Measurements from ENCODE around the gene DVL3.
"Not testable (repeated sequence)": the region's sequence is repeated elsewhere in the genome, so short reads cannot be mapped to it uniquely, and the experiment has no call there.

Gene DVL3

DNA sequence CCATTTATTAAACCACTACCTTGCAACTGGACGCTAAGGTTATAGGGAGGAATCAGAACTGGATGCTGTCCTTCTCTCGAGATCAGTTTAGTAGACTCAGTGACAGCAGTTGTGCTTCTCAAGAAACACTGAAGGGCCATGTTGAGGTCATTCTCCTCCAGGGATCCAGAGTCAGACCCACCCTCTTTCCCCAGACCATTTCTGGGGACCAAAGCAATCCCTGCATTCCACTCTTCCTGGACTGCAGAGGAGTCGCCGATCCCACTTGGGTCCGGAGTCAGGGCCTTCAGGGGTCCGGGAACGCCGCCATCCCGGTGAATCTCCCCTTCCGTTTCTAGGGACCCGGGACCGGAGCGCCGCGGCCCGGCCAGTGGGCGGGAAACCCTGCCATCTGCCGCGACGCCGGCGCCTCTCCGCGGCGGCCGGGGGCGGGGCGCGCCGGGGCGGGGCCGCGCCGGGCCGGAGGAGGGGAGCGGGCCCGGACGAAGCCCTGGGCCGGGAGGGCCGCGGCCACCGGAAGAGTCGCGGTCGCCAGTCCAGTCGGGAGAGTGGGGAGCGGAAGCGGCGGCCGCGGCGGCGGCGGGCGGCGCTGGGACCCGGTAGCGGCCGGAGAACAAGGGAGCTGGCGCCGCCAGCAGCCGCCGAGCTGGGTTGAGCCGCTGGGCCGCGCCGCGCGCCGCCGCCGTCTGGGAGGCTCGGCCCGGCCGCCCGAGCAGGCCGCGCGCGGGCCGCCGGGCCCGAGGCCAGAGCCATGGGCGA is at the start of gene DVL3:
DVL3 (plus strand) TSS at position 493 of the 759 bp plus-strand sequence; CDS start at position 752, 259 bp downstream.
- in situ Hi-C loops (cut with MboI; ENCODE audit: low sequenced_read_pairs): no loop called here

DNA sequence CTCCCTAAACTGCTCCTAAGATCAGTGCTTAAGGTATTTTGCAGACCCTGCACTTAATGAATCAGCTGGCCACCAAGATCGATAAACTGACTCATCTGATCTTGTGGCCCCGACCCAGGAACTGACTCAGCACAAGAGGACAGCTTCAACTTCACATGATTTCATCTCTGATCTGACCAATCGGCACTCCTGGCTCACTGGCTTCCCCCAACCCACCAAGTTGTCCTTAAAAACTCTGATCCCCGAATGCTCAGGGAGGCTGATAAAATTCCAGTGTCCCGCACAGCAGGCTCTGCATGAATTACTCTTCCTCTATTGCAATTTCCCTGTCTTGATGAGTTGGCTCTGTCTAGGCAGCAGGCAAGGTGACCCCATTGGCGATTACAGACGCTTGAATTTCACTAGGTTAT is 44.9 kb upstream of the DVL3 start:
- in situ Hi-C loops (cut with MboI; ENCODE audit: low sequenced_read_pairs): no loop called here

DNA sequence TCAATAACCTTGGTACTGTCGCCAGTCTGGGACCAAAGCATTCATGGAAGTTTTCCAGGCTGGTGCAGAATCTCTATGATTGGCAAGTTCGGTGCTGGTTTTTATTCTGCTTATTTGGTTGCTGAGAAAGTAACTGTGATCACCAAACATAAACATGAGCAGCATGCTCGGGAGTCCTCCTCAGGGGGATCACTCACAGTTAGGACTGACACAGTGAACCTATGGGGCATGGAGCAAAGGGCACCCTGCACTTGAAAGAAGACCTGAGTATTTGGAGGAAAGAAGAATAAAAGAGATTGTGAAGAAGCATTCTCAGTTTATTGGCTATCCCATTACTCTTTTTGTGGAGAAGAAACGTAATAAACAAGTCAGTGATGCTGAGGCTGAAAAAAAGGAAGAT is 39.2 kb upstream of the DVL3 start:
- in situ Hi-C loops (cut with MboI; ENCODE audit: low sequenced_read_pairs): no loop called here

DNA sequence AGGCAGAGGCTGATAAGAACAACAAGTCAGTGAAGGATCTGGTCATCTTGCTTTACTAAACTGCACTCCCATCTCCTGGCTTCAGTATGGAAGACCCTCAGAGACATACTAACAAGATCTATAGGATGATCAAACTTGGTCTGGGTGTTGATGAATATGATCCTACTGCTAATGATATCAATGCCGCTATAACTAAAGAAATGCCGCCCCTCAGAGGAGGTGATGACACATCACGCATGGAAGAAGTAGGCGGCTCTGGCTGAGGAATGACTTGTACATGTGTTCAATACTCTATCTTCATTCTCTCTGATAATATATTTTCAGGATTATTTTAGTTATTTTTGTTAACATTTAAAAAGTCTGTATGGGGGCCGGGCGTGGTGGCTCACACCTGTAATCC is 37.5 kb upstream of the DVL3 start:
- in situ Hi-C loops (cut with MboI; ENCODE audit: low sequenced_read_pairs): no loop called here

DNA sequence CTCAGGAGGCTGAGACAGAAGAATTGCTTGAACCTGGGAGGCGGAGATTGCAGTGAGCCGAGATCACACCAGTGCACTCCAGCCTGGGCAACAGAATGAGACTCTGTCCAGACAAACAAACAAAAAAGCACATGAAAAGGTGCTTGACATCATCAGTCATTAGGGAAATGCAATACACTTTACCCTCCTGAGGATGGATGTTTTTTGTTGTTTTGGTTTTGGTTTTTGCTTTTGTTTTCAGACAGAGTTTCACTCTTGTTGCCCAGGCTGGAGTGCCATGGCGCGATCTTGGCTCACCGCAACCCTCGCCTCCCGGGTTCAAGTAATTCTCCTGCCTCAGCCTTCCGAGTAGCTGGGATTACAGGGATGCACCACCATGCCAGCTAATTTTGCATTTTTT is 34.1 kb upstream of the DVL3 start:
- in situ Hi-C loops (cut with MboI; ENCODE audit: low sequenced_read_pairs): not testable (repeated sequence)

DNA sequence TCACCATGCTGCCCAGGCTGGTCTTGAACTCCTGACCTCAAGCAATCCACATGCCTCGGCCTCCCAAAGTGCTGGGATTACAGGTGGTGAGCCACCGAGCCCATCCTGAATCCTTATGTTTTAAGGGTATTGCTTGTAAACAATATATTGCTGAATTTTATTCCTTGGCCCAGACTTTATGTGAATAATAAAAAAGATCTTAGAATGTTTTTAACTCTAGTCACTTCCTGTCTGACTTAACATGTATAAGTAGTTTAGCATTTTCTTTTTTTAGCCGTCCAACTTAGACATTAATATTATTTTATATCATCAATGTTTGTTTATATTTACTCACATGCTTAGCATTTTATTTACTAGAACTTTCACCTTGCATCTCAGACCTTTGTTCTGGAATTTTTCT is 29.2 kb upstream of the DVL3 start:
- in situ Hi-C loops (cut with MboI; ENCODE audit: low sequenced_read_pairs): no loop called here

DNA sequence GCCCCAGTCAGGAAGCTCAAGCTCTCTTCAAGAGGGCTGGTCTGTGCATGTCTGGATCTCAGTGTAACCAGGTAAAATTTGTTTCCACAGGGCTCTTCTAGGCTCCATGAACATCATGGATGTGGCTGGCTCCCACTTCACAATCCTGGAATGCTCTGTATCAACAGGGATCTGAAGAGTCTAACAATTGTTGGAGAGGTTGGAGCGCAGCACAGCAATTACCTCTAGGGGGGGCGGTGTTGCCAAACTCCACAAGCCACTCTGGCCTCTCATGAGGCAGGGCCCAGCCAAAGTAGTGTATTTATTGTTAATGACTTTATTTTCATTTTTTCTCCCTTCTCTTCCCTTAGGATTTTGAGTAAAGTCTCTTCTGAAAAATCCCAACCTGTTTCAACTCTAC is 26.2 kb upstream of the DVL3 start:
- in situ Hi-C loops (cut with MboI; ENCODE audit: low sequenced_read_pairs): no loop called here

DNA sequence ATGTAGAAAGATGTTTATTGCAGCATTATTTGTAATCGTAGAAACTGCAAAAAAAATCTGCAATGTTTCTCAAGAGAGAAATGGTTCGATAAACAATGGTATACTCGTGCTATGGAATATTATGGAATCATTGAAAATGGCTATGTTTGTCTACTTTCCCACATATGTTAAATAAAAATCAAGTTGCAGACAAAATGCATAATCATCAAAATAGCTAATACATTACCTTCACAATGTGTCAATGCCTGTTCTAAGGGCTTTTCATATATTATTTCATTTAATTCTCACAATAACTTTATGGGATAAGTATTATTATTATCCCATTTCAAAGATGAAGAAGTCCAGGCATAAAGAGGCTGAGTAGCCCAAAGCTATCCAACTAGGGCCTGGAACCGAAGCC is 22.2 kb upstream of the DVL3 start:
- in situ Hi-C loops (cut with MboI; ENCODE audit: low sequenced_read_pairs): no loop called here

DNA sequence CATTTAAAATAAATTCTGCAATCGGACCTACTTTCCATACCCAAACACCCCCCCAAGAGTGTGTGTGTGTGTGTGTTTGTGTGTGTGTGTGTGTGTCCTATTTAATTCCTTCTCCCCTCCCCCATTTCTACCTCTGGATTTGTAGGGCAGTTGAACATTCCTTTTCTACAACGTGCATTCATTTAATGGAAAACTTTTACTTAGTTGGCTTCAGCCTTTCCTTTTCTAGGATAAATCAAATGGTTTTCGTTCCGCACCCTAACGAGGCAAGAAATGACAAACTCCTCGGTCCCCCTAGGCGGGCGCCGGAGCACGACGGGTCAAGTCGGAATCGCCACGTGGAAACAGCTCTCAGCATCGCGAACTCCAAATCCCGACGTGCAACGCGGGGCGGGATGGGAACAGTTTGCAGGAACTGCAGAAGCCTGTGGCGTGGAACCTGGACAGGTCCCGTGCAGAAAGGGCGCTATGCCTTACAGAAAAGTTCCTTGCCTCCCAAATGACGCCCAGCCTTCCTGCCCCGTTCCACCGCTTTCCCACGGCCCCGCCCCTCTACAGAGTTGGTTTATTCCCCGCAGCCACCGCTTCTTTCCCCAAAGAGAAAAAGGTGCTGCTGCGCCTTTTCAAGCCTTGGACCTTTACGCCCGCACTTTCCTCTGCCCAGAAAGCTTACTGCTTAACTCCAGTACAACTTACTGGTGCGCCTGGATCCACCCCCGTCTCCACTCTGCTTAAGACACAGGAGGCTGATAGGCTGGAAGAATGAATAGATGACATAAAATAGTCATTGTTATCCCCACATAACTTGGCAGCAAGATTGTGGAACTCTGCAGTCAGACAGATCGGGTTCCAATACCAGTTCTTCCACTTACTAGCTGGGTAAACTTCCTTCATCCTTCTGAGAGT is 21.1 kb upstream of the DVL3 start:
- in situ Hi-C loops (cut with MboI; ENCODE audit: low sequenced_read_pairs): no loop called here

DNA sequence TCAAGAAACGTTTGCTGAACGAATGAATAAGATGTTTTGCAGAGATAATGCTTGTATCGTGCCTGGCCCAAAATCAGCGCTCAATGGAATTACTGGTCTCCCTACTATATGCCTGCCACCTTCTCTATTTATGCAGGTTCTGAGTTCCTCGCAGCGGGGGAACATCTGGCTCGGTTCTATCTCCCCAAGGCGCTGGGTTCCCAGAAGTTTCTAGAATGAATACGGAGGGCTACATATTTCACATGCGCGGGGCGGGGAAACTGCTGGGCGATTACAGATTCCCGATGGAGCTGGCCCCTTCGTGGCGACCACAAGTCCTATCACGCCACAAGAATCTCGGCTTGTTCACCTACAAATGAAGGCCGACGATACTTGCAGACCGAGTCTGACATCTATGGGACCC is 20.4 kb upstream of the DVL3 start:
- in situ Hi-C loops (cut with MboI; ENCODE audit: low sequenced_read_pairs): no loop called here

DNA sequence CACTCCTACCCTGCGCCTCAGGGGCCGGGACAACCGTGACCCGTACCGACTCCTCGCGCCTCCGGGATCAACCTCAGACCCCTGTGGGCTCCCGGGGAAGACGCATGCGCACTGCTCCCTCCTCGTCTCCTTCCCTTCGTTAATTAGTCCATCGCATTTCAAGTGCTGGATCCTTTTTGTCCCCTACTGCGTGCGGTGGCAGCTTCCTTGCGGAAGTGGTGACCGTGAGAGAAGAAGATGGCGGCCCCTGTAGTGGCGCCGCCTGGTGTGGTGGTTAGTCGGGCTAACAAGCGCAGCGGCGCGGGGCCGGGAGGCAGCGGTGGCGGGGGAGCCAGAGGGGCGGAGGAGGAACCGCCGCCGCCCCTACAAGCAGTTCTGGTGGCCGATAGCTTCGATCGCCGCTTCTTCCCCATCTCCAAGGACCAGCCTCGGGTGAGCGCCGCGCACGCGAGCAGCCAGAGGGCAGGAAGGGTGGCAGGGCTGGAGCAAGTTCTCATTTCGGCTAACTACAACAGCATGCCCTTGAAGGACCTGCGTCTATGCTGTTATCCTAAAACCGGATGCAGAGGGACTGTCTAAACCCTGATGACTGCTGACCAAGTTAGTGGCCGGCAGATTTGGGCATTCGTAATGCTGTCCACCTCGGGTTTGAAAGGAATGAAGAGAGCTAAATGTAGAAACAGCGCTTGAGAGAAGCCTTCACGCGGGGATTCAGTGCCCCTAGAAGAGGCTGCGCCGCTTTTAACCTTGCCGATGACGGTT is 19.8 kb upstream of the DVL3 start, which contains the start of gene EIF2B5:
EIF2B5 (plus strand) TSS at position 210 of the 762 bp plus-strand sequence; CDS start at position 238, 28 bp downstream.
- in situ Hi-C loops (cut with MboI; ENCODE audit: low sequenced_read_pairs): no loop called here

DNA sequence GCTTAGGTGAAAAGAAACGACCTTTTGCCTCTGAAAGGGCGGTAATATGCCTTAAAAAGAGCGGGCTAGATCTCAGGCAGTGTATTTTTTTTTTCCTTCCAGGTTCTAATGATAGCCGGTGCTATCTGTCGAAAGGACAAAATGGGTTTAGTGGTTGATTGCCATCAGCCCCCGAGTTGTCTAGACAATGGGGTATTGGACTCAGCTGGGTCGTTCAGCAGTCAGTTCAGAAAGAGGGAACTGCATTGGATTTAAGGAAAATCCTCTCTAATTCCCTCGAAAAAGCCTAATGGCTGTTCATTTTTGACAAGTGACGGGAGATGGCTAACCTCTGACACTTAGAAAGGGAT is 19.3 kb upstream of the DVL3 start:
- in situ Hi-C loops (cut with MboI; ENCODE audit: low sequenced_read_pairs): no loop called here

DNA sequence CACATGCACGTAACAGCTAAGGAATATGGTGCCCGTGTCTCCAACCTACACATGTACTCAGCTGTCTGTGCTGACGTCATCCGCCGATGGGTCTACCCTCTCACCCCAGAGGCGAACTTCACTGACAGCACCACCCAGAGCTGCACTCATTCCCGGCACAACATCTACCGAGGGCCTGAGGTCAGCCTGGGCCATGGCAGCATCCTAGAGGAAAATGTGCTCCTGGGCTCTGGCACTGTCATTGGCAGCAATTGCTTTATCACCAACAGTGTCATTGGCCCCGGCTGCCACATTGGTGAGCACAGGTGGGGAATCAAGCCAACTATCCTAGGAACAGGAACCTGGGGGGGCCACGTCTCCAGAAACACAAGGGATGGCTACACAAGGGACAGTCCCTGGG is 14.7 kb upstream of the DVL3 start:
- in situ Hi-C loops (cut with MboI; ENCODE audit: low sequenced_read_pairs): no loop called here

DNA sequence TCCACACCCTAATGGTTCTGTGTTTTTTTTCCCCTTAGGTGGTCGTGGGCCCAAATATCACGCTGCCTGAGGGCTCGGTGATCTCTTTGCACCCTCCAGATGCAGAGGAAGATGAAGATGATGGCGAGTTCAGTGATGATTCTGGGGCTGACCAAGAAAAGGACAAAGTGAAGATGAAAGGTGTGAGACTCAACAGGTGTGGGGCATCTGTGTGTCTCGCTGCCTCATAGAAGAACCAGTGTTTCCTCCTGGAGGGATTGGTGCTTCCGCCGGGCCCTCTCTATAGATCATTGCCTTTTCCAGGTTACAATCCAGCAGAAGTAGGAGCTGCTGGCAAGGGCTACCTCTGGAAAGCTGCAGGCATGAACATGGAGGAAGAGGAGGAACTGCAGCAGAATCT is 13.0 kb upstream of the DVL3 start:
- in situ Hi-C loops (cut with MboI; ENCODE audit: low sequenced_read_pairs): no loop called here

DNA sequence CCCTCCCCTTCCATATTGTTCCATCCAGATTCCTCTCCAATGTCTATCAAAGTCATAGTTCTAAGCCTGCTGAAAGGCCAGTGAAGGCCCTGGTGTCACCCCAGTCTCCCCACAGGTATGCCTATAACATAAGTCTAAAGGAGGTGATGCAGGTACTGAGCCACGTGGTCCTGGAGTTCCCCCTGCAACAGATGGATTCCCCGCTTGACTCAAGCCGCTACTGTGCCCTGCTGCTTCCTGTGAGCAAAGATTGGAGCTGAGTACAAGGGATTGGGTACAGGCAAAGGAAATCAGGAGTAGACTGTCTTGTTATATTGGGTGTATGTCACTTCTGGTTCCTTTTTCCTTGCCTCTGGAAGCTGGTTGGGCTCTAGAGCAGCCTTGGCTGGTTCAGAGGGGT is 11.8 kb upstream of the DVL3 start:
- in situ Hi-C loops (cut with MboI; ENCODE audit: low sequenced_read_pairs): no loop called here

DNA sequence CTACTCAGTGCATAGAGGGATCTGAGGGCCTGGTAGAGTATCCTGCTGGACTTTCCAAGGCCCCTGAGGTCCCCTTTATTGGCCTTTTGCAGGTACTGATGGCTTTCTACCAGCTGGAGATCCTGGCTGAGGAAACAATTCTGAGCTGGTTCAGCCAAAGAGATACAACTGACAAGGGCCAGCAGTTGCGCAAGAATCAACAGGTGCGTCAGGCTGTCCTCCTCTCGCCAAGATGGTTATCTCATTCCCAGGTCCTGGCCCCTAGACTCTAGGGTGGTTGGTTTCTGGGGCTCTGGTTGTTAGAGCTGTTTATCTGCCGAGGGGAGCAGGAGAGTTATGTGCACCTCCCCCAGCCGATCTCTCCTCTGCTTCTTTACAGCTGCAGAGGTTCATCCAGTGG is 10.7 kb upstream of the DVL3 start:
- in situ Hi-C loops (cut with MboI; ENCODE audit: low sequenced_read_pairs): no loop called here

DNA sequence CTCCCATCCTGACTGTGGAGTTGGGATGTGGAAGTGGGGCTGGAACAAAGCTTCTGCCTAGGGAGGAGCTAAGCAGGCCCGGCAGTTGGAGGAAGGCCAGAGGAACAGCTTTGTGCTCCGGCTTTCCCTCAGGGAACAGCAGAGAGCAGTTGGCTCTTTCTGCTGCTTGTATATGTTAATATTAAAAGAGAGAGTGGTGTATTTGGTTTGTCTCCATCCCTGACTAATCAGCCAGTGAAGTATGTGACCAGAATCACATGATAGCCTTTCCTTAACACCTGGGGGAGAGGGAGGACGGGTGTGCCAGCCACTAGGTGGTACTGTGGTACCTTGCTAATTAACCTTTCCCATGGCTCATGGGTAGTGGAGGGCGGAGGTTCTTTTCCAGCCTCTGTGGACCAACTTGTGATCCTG is 10.1 kb upstream of the DVL3 start:
- in situ Hi-C loops (cut with MboI; ENCODE audit: low sequenced_read_pairs): no loop called here

DNA sequence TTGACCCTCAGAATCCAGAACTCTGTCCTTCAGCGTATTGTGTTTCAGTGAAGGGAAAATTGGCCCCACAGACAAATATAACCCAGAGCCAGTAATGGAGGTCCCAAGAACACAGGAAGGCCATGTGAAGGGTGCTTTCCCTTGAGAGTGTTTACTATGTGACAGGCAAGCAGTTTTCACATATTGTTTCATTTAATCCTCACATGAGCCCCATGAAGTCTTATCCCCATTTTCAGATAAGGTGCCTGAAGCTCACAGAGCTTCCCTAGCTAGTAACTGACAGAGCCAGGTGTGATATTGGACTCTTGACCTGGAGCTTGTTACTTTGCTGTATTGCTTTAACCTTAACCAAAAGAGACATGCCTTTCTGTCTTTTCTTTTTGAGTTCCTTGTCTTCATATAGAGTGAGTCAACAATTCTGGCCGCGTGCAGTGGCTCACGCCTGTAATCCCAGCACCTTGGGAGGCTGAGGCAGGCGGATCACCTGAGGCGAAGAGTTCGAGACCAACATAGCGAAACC is 9.4 kb upstream of the DVL3 start:
- in situ Hi-C loops (cut with MboI; ENCODE audit: low sequenced_read_pairs): no loop called here

DNA sequence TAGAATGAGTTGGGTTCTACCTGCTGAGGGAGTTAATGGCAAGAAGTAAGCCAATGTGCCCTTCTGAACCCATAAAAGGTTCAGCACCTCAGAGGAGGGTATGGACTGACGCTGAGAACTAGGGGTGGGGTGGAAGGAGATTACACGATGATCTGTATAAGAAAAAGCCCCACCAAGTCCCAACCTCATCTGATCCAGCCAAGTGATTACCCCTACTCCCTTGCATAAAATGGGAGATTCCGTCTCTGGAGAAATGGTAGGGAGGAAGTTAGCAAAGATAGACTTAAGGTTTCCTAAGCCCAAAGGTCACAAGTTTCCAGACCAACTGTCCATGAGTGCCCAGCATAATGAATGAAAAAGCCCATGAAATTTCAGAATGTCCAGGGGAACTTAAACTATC is 7.1 kb upstream of the DVL3 start:
- in situ Hi-C loops (cut with MboI; ENCODE audit: low sequenced_read_pairs): no loop called here

DNA sequence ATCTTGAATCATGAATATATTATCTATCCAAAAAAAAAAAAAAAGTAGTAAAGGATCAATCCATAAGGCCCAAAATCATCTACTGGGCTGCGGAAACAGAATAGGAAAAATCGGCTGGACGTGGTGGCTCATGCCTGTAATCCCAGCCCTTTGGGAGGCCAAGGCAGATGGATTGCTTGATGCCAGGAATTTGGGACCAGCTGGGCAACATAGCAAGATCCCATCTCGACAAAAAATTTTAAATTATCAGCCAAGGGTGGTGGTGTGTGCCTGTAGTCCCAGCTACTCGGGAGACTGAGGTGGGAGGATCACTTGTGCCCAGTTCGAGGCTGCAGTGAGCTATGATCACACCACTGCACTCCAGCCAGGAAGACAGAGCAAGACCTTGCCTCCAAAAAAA is 6.1 kb upstream of the DVL3 start:
- in situ Hi-C loops (cut with MboI; ENCODE audit: low sequenced_read_pairs): no loop called here

DNA sequence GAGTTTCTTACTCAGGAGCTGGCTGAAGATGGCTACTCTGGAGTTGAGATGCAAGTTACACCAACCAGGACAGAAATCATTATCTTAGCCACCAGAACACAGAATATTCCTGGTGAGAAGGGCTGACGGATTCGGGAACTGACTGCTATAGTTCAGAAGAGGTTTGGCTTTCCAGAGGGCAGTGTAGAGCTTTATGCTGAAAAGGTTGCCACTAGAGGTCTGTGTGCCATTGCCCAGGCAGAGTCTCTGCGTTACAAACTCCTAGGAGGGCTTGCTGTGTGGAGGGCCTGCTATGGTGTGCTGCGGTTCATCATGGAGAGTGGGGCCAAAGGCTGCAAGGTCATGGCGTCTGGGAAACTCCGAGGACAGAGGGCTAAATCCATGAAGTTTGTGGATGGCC is 5.4 kb upstream of the DVL3 start:
- in situ Hi-C loops (cut with MboI; ENCODE audit: low sequenced_read_pairs): not testable (repeated sequence)

Measured in HL-60/S4 treated with retinoic acid at 250 ng/mL for 4 days and 3 days (cell line).